NCI-H748 treated with DMSO at 0.1 percent for 48 hours (cell line): ENCODE data around the gene PKD2.
A peak's percentile ranks its signal among the peaks of the same experiment; 100 is the strongest.
"Not testable (repeated sequence)": the region's sequence is repeated elsewhere in the genome, so short reads cannot be mapped to it uniquely, and the experiment has no call there.

Source experiments
- DNase-seq: peaks from one replicate; lab custom pipeline; 2025; lab: John Stamatoyannopoulos, UW

Gene PKD2

GRCh38 chr4:87986508-87986907, 20.9 kb upstream of the PKD2 start:
- no peak for DNase-seq

GRCh38 chr4:87989765-87990164, 17.7 kb upstream of the PKD2 start:
- no peak for DNase-seq

GRCh38 chr4:87995435-87995834, 12.0 kb upstream of the PKD2 start:
- DNase-seq, result no peak

GRCh38 chr4:87999191-87999691, 8.2 kb upstream of the PKD2 start:
- DNase-seq, result not testable (repeated sequence)

- no peak for DNase-seq
Observed at GRCh38 chr4:88001871-88002270, 5.6 kb upstream of the PKD2 start.

GRCh38 chr4:88002786-88003185, 4.6 kb upstream of the PKD2 start:
- DNase-seq, result no peak

GRCh38 chr4:88003261-88003660, 4.2 kb upstream of the PKD2 start:
- no peak for DNase-seq

- DNase-seq, result no peak
Observed at GRCh38 chr4:88005076-88005475, 2.4 kb upstream of the PKD2 start.

- DNase-seq, result no peak
Observed at GRCh38 chr4:88005946-88006345, 1.5 kb upstream of the PKD2 start.

GRCh38 chr4:88006956-88007303, 505 bp upstream of the PKD2 start:
- DNase-seq, result no peak

- DNase-seq, result peak; percentile 21
Observed at GRCh38 chr4:88008122-88008742, 797 bp downstream of the PKD2 start.

GRCh38 chr4:88008743-88009171, 1.3 kb downstream of the PKD2 start:
- DNase-seq, result no peak

GRCh38 chr4:88009871-88010270, 2.4 kb downstream of the PKD2 start:
- no peak for DNase-seq

GRCh38 chr4:88010966-88011365, 3.5 kb downstream of the PKD2 start:
- no peak for DNase-seq

GRCh38 chr4:88012647-88013046, 5.2 kb downstream of the PKD2 start:
- no peak for DNase-seq

GRCh38 chr4:88014386-88014905, 7.0 kb downstream of the PKD2 start:
- DNase-seq, result no peak

GRCh38 chr4:88015659-88016295, 8.3 kb downstream of the PKD2 start:
- DNase-seq, result no peak

GRCh38 chr4:88017516-88018297, 10.3 kb downstream of the PKD2 start:
- no peak for DNase-seq

GRCh38 chr4:88018466-88018865, 11.0 kb downstream of the PKD2 start:
- no peak for DNase-seq

GRCh38 chr4:88021824-88022223, 14.4 kb downstream of the PKD2 start:
- no peak for DNase-seq

GRCh38 chr4:88022289-88022688, 14.9 kb downstream of the PKD2 start:
- DNase-seq, result no peak

GRCh38 chr4:88025868-88026661, 18.6 kb downstream of the PKD2 start:
- DNase-seq, result not testable (repeated sequence)
